Measurements from ENCODE around the gene ZNF689. TPM values are rescaled to one million over a fixed set of nuclear protein-coding genes. Genes with fewer than 3 reads are reported as not detected.
A peak's percentile ranks its signal among the peaks of the same experiment; 100 is the strongest.

ZNF689 gene
- total and polyA plus RNA-seq, 2 of the 13 experiments (the other 11 are each of a cell fraction or from before 2014, with no cell fraction given): 9.7 to 19.5 TPM

DNA sequence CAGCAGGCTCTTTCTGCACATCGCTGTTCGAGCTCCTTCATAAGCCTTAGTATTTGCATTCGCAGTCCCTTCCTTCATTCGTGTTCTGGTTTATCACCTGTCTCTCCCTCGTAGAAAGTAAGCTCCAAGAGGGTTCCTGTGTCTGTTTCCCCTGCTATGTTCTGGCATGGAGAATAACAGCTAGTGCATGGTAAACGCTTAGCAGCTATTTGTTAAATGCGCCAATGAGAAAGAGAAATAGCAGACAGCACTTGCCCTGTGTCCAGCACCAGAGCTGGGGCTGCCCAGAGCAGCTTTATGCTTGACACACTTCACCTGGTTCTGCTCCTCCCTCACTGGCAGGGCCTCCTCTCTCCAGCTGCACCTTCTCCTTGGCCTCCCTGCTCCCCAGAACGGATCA lies 44.2 kb downstream of the ZNF689 start (continued):
- TF ChIP-seq, protein P1, sequence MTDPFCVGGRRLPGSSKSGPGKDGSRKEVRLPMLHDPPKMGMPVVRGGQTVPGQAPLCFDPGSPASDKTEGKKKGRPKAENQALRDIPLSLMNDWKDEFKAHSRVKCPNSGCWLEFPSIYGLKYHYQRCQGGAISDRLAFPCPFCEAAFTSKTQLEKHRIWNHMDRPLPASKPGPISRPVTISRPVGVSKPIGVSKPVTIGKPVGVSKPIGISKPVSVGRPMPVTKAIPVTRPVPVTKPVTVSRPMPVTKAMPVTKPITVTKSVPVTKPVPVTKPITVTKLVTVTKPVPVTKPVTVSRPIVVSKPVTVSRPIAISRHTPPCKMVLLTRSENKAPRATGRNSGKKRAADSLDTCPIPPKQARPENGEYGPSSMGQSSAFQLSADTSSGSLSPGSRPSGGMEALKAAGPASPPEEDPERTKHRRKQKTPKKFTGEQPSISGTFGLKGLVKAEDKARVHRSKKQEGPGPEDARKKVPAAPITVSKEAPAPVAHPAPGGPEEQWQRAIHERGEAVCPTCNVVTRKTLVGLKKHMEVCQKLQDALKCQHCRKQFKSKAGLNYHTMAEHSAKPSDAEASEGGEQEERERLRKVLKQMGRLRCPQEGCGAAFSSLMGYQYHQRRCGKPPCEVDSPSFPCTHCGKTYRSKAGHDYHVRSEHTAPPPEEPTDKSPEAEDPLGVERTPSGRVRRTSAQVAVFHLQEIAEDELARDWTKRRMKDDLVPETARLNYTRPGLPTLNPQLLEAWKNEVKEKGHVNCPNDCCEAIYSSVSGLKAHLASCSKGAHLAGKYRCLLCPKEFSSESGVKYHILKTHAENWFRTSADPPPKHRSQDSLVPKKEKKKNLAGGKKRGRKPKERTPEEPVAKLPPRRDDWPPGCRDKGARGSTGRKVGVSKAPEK (CRISPR knock-in tag; IDR thresholded peaks at IDR 0.05; ENCODE audit: borderline replicate concordance): no peak
- TF ChIP-seq IRF1 (CRISPR knock-in tag; IDR thresholded peaks at IDR 0.05; ENCODE audit: low read depth): no peak
- TF ChIP-seq ZFP37 (CRISPR knock-in tag; IDR thresholded peaks at IDR 0.05; ENCODE audit: borderline replicate concordance): no peak
- no peak for TF ChIP-seq SKI (IDR thresholded peaks at IDR 0.05; ENCODE audit: partially characterized antibody)
- no peak for TF ChIP-seq KDM4B (CRISPR knock-in tag; IDR thresholded peaks at IDR 0.05)

GRCh38 chr16:30565526-30565925 lies 44.7 kb downstream of the ZNF689 start:
- no peak for DNase-seq (ENCODE audit: low spot score)
- ChIA-PET POLR2A (interaction anchor here (0.9 to 3.9 kb wide), 3 partner anchors 8 to 45 kb away, joined by 5 to 36 read pairs (median 12); partner anchors contain the start of genes ZNF689, ZNF747 and ZNF764), CTCF (ENCODE audit: low intra/inter-chr PET ratio, low total read pairs) (no interaction called here)
- FAIRE-seq: no peak
- H3K27me3 ChIP-seq (ENCODE audit: control insufficient read depth in 1 of 2, insufficient read depth in 2 of 2, low read length in 2 of 2): no peaks in the 10 kb centered on the region
- H3K4me1 ChIP-seq (ENCODE audit: insufficient read depth, low read length): peaks cover 45% of the 10 kb centered on the region
- no peak for TF ChIP-seq ZFP62 (CRISPR knock-in tag; IDR thresholded peaks at IDR 0.05)
- TF ChIP-seq ZNF460 (CRISPR knock-in tag; IDR thresholded peaks at IDR 0.05; ENCODE audit: borderline replicate concordance): peak; percentile 44; the same call in 1 of the 2 replicates
- WGBS (ENCODE audit: low lambda C conversion rate): 51% methylated on average over 7 of the region's 7 CpGs
- no peak overlapping the region for H3K4me2 ChIP-seq (ENCODE audit: low read depth, low read length)
- intact Hi-C loops (cut with micrococcal nuclease; ENCODE audit: unreplicated experiment): no loop called here
- H3K4me3 ChIP-seq (replicated peaks in 1 of 3; ENCODE audit: insufficient read depth in 1 of 3, low read depth in 2 of 3, low read length in 3 of 3): no peak overlapping the region; a peak in 1 of 6 replicates
- H3K9ac ChIP-seq (ENCODE audit: insufficient read depth, low read depth, low read length): no peak overlapping the region
- H3K27ac ChIP-seq (ENCODE audit: extremely low read length, insufficient read depth, low read length): no peak overlapping the region
- H3K79me2 ChIP-seq (ENCODE audit: insufficient read depth, low read length): no peaks in the 10 kb centered on the region
- H4K20me1 ChIP-seq (ENCODE audit: insufficient read depth, low read length): no peaks in the 10 kb centered on the region
- H2AFZ ChIP-seq (ENCODE audit: low read length): no peak overlapping the region
- no peaks in the 10 kb centered on the region for H3K36me3 ChIP-seq (replicated peaks in 1 of 2; ENCODE audit: control insufficient read depth in 1 of 2, insufficient read depth in 2 of 2, low read length in 2 of 2)
- in situ Hi-C loops (cut with HindIII; ENCODE audit: extremely low pct_ligation_motif_present, low pct_unique_long_range_greater_than_20kb): no loop called here
- no TSS peak for BruUV-seq (replicated peaks)
- ATAC-seq: no peak
- no peaks in the 10 kb centered on the region for H3K9me3 ChIP-seq (ENCODE audit: low read length)

All from HepG2 (cell line).